H1 (cell line): ENCODE measurements around the gene CUTC. TPM values are rescaled to one million over a fixed set of nuclear protein-coding genes. Genes with fewer than 3 reads are reported as not detected.

ENCODE experiments used
- ATF2 ChIP-seq: IDR thresholded peaks from 2 replicates; pipeline ENCODE4 v1.6.1; 2012; ENCODE audit warnings: low read length, inconsistent platforms
- ATF3 ChIP-seq: IDR thresholded peaks from 2 replicates; pipeline ENCODE4 v1.6.1; 2011; ENCODE audit warnings: low read depth, mild to moderate bottlenecking, low read length; ENCODE audit not compliant: insufficient read depth
- EP300 ChIP-seq, 2 experiments: IDR thresholded peaks; 1 replicate in 1 of 2; 2 replicates in 1 of 2; pipeline ENCODE4 v1.6.1; 2011 to 2012; ENCODE audit warnings: low read depth in 2 of 2, low read length in 2 of 2, mild to moderate bottlenecking in 2 of 2, borderline replicate concordance in 1 of 2, inconsistent platforms in 1 of 2, moderate library complexity in 1 of 2
- KDM4A ChIP-seq: IDR thresholded peaks from one replicate; pipeline ENCODE4 v1.7.1; 2012; ENCODE audit warnings: low read depth, mild to moderate bottlenecking, moderate library complexity, low read length, inconsistent platforms; ENCODE audit not compliant: severe bottlenecking
- PHF8 ChIP-seq: fragments of 200-600 bp; sonication (generic); conservative IDR thresholded peaks from 2 replicates; pipeline ENCODE4 v1.7.1; 2012; ENCODE audit warnings: low read depth, mild to moderate bottlenecking, inconsistent platforms, low read length, moderate library complexity
- SIRT6 ChIP-seq: IDR thresholded peaks from one replicate; pipeline ENCODE4 v1.7.1; 2012; ENCODE audit warnings: low read length, inconsistent platforms
- SIX5 ChIP-seq: IDR thresholded peaks from 2 replicates; pipeline ENCODE4 v1.6.1; 2011; ENCODE audit warnings: mild to moderate bottlenecking, low read depth, low read length
- polyA plus RNA-seq, 7 experiments: library from polyadenylated mRNA; depleted of rRNA in 3 of 7; stranded (reverse) in 5 of 7; unstranded in 2 of 7; fragments of >200 nt in 5 of 7; fragments of 200-250 nt in 2 of 7; gene quantifications; 1 replicate in 5 of 7; 2 replicates in 1 of 7; 4 replicates in 1 of 7; pipeline versions ENCODE4 v1.2.1 to v1.2.3, GENCODE V29; 2011 to 2013; ENCODE audit warnings: missing spikeins in 2 of 7, mixed read lengths in 2 of 7
- total RNA-seq: library from RNA; stranded (reverse); fragmentation: NEBNext Ultra II Directional; extraction: Animal tissue kit (Norgen Biotek cat#: 25700); gene quantifications from 2 replicates; pipeline ENCODE4 v1.2.1, GENCODE V29; 2021

The CUTC gene
- total and polyA plus RNA-seq, 2 of the 8 experiments (the other 6 are each of a cell fraction or from before 2014, with no cell fraction given) = 25.3 to 25.6 TPM

- TF ChIP-seq ATF2 (no peak), SIRT6 (no peak), ATF3 (no peak), SIX5 (no peak), KDM4A (no peak), EP300 (IDR thresholded peaks at IDR 0.05; ENCODE audit: borderline replicate concordance in 1 of 2, low read depth in 2 of 2, low read length in 2 of 2) (no peak), PHF8 (no peak)
Observed at GRCh38 chr10:99768556-99768955, 36.5 kb downstream of the CUTC start (continued).
